C4-2B (cell line): ENCODE data around the gene CCDC66.

Experiments
- ZFX ChIP-seq: fragments of 450-650 bp; IDR thresholded peaks from 2 replicates; pipeline ENCODE4 v1.6.1; 2017
- TF ChIP-seq, protein P1 (sequence below): fragments of 450-650 bp; conservative IDR thresholded peaks from 2 replicates; pipeline ENCODE4 v1.5.1; 2017; ENCODE audit warnings: mild to moderate bottlenecking

DNA sequence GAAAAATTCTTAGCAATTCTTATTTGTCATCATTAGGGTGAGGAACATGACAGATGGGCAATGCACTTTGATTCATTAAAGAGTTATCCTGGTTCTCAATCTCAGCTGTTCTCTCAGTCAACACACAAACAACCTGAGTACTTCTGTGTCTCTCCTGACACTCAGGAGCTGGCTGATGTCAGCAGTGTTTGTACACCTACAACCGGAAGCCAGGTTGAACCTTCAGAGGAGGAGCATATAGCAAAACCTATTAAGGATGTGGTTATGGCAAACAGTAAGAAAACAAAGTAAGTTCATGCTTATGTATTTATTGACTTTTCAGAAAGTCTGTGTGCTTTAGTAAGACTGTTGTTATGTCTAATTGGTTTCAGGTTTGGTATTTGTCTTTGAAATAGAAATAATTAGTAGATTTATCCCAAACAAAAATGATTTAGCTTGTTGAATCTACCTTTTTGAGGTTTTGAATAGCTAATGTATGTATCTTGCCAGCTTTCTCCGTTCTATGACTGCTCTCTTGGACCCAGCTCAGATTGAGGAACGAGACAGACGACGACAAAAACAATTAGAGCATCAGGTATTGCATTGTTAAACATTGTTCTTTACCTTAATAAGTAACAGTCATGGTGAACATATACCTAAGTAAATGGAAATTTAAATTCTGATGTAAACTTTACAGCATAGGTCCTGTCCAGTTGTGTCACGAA lies 36.6 kb downstream of the CCDC66 start:
- TF ChIP-seq, protein P1, sequence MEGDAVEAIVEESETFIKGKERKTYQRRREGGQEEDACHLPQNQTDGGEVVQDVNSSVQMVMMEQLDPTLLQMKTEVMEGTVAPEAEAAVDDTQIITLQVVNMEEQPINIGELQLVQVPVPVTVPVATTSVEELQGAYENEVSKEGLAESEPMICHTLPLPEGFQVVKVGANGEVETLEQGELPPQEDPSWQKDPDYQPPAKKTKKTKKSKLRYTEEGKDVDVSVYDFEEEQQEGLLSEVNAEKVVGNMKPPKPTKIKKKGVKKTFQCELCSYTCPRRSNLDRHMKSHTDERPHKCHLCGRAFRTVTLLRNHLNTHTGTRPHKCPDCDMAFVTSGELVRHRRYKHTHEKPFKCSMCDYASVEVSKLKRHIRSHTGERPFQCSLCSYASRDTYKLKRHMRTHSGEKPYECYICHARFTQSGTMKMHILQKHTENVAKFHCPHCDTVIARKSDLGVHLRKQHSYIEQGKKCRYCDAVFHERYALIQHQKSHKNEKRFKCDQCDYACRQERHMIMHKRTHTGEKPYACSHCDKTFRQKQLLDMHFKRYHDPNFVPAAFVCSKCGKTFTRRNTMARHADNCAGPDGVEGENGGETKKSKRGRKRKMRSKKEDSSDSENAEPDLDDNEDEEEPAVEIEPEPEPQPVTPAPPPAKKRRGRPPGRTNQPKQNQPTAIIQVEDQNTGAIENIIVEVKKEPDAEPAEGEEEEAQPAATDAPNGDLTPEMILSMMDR: no peak
- no peak for TF ChIP-seq ZFX
